Hepatocyte (in vitro differentiated cells): ENCODE results near the gene CD86. TPM values are rescaled to one million over a fixed set of nuclear protein-coding genes. Genes with fewer than 3 reads are reported as not detected.

Experiments used
- DNase-seq: peaks from one replicate; pipeline ENCODE4 v3.0.0-alpha.2; 2016; ENCODE audit warnings: low spot score
- H2AFZ ChIP-seq: fragments of 200-600 bp; sonication (generic); 2 replicates; pipeline ENCODE4 v1.6.0; 2016; ENCODE audit warnings: antibody characterized with exemption, mild to moderate bottlenecking
- H3K27ac ChIP-seq: fragments of 200-600 bp; sonication (generic); 2 replicates; pipeline ENCODE4 v1.5.1; 2016; ENCODE audit warnings: mild to moderate bottlenecking
- H3K27me3 ChIP-seq: fragments of 200-600 bp; sonication (generic); 2 replicates; pipeline ENCODE4 v1.6.1; 2016
- H3K36me3 ChIP-seq: fragments of 200-600 bp; sonication (generic); replicated peaks from 2 replicates; pipeline ENCODE4 v1.5.1; 2016; ENCODE audit warnings: low read depth; ENCODE audit not compliant: insufficient read depth
- H3K4me1 ChIP-seq: fragments of 200-600 bp; sonication (generic); 2 replicates; pipeline ENCODE4 v1.5.1; 2016; ENCODE audit warnings: mild to moderate bottlenecking, moderate library complexity; ENCODE audit not compliant: insufficient read depth
- H3K4me2 ChIP-seq: fragments of 200-600 bp; sonication (generic); 2 replicates; pipeline ENCODE4 v1.6.0; 2016
- H3K4me3 ChIP-seq: fragments of 200-600 bp; sonication (generic); 2 replicates; pipeline ENCODE4 v1.5.1; 2016; ENCODE audit warnings: mild to moderate bottlenecking
- H3K79me2 ChIP-seq: fragments of 200-600 bp; sonication (generic); 2 replicates; pipeline ENCODE4 v1.6.0; 2017; ENCODE audit warnings: mild to moderate bottlenecking
- H3K9me2 ChIP-seq: fragments of 200-600 bp; sonication (generic); replicated peaks from 2 replicates; pipeline ENCODE4 v1.6.0; 2017; ENCODE audit warnings: mild to moderate bottlenecking; ENCODE audit not compliant: insufficient read depth
- H3K9me3 ChIP-seq: fragments of 200-600 bp; sonication (generic); 2 replicates; pipeline ENCODE4 v1.5.1; 2016; ENCODE audit warnings: low read depth, mild to moderate bottlenecking
- H4K20me1 ChIP-seq: fragments of 200-600 bp; sonication (generic); 2 replicates; pipeline ENCODE4 v1.6.0; 2016; ENCODE audit warnings: mild to moderate bottlenecking; ENCODE audit not compliant: insufficient read depth, poor library complexity, severe bottlenecking
- CTCF ChIP-seq: fragments of 200-600 bp; sonication (generic); IDR thresholded peaks from 2 replicates; pipeline ENCODE4 v1.5.1; 2016; ENCODE audit warnings: antibody characterized with exemption, mild to moderate bottlenecking; ENCODE audit not compliant: poor library complexity
- EZH2 ChIP-seq: fragments of 200-600 bp; sonication (generic); IDR thresholded peaks from 2 replicates; pipeline ENCODE4 v1.6.1; 2016; ENCODE audit warnings: antibody characterized with exemption, mild to moderate bottlenecking, borderline replicate concordance
- EZH2phosphoT487 ChIP-seq: fragments of 200-600 bp; sonication (generic); IDR thresholded peaks from one replicate; pipeline ENCODE4 v1.6.1; 2018; ENCODE audit warnings: antibody characterized with exemption, mild to moderate bottlenecking, low read depth, moderate library complexity; ENCODE audit not compliant: unreplicated experiment, severe bottlenecking
- WGBS: methylation state at CpG from one replicate; pipeline ENCODE4 v1.1.6; 2016; ENCODE audit warnings: low lambda C conversion rate; ENCODE audit errors: missing lambda C conversion rate; 5-methylcytosine and 5-hydroxymethylcytosine counted together
- polyA plus RNA-seq: library from polyadenylated mRNA; unstranded; fragments of >200 nt; fragmentation: Nextera tagmentation; extraction: Ambion mirVana; gene quantifications from 2 replicates; pipeline ENCODE4 v1.2.1, GENCODE V29; 2016
- total RNA-seq: library from RNA; depleted of rRNA; stranded (reverse); fragments of >200 nt; gene quantifications from 2 replicates; pipeline ENCODE4 v1.2.3, GENCODE V29; 2014

CD86 gene
- total and polyA plus RNA-seq, 2 experiments from 2014 or later, result 0.13 TPM; not detected in 1

- H3K4me3 ChIP-seq, result no peak overlapping the region
- H3K4me1 ChIP-seq, result no peaks in the 10 kb centered on the region
- H3K9me3 ChIP-seq, result no peaks in the 10 kb centered on the region
- H3K27me3 ChIP-seq, result peaks cover 18% of the 10 kb centered on the region
- H3K79me2 ChIP-seq, result no peaks in the 10 kb centered on the region
- no peak overlapping the region for H3K4me2 ChIP-seq
- H4K20me1 ChIP-seq, result no peaks in the 10 kb centered on the region
- no peak for DNase-seq
- H3K27ac ChIP-seq, result no peak overlapping the region
- no peaks in the 10 kb centered on the region for H3K36me3 ChIP-seq
- H3K9me2 ChIP-seq, result no peaks in the 10 kb centered on the region
- 75% methylated on average over 8 of the region's 8 CpGs for WGBS
- no peak overlapping the region for H2AFZ ChIP-seq
- TF ChIP-seq CTCF, result no peak
- no peak for TF ChIP-seq EZH2phosphoT487
- TF ChIP-seq EZH2, result no peak
Measured at GRCh38 chr3:122023335-122023910, 31.7 kb upstream of the CD86 start.

- WGBS, result 25% methylated on average over 2 of the region's 2 CpGs
- TF ChIP-seq EZH2 (no peak), EZH2phosphoT487 (no peak), CTCF (no peak)
Measured at GRCh38 chr3:122024800-122025199, 30.4 kb upstream of the CD86 start.

GRCh38 chr3:122025296-122025695, 29.9 kb upstream of the CD86 start:
- no peaks in the 10 kb centered on the region for H3K36me3 ChIP-seq
- H3K9me2 ChIP-seq, result no peaks in the 10 kb centered on the region
- H3K4me1 ChIP-seq, result no peaks in the 10 kb centered on the region
- no peaks in the 10 kb centered on the region for H3K9me3 ChIP-seq
- DNase-seq, result no peak
- no peak overlapping the region for H3K4me3 ChIP-seq
- H2AFZ ChIP-seq, result no peak overlapping the region
- H3K4me2 ChIP-seq, result no peak overlapping the region
- peaks cover 9% of the 10 kb centered on the region for H3K27me3 ChIP-seq
- no peak for TF ChIP-seq CTCF
- no peak for TF ChIP-seq EZH2
- no peak for TF ChIP-seq EZH2phosphoT487
- no peaks in the 10 kb centered on the region for H3K79me2 ChIP-seq
- no peaks in the 10 kb centered on the region for H4K20me1 ChIP-seq
- H3K27ac ChIP-seq, result no peak overlapping the region

More at GRCh38 chr3:122024800-122025199, 30.4 kb upstream of the CD86 start:
- Histone ChIP-seq H3K27ac (no peak overlapping the region), H3K4me3 (no peak overlapping the region), H3K9me3 (no peaks in the 10 kb centered on the region), H3K79me2 (no peaks in the 10 kb centered on the region), H3K27me3 (peaks cover 14% of the 10 kb centered on the region), H3K36me3 (no peaks in the 10 kb centered on the region), H4K20me1 (no peaks in the 10 kb centered on the region), H3K4me2 (no peak overlapping the region), H3K4me1 (no peaks in the 10 kb centered on the region), H3K9me2 (no peaks in the 10 kb centered on the region), H2AFZ (no peak overlapping the region)
- no peak for DNase-seq
